ENCODE results near the gene GPR108.

GPR108 gene

GRCh38 chr19:6728346-6728745 is 9.0 kb downstream of the GPR108 start:
- no peak overlapping the region for H3K4me2 ChIP-seq (ENCODE audit: low read depth, low read length, poor library complexity, severe bottlenecking)
- H3K9ac ChIP-seq (ENCODE audit: low read depth, low read length, poor library complexity, severe bottlenecking): no peak overlapping the region
- no peaks in the 10 kb centered on the region for H4K20me1 ChIP-seq (ENCODE audit: insufficient read depth, low read length, poor library complexity, severe bottlenecking)
- H3K36me3 ChIP-seq (ENCODE audit: insufficient read depth, low read length): no peaks in the 10 kb centered on the region
- H3K9me2 ChIP-seq (replicated peaks; ENCODE audit: low read depth, low read length): no peaks in the 10 kb centered on the region
- no peak overlapping the region for H2AFZ ChIP-seq (ENCODE audit: low read length)
- H3K4me3 ChIP-seq (ENCODE audit: low read length, poor library complexity, severe bottlenecking): no peak overlapping the region
- no peak for TF ChIP-seq EZH2phosphoT487 (IDR thresholded peaks at IDR 0.05; ENCODE audit: borderline replicate concordance)
- TF ChIP-seq, protein P1, sequence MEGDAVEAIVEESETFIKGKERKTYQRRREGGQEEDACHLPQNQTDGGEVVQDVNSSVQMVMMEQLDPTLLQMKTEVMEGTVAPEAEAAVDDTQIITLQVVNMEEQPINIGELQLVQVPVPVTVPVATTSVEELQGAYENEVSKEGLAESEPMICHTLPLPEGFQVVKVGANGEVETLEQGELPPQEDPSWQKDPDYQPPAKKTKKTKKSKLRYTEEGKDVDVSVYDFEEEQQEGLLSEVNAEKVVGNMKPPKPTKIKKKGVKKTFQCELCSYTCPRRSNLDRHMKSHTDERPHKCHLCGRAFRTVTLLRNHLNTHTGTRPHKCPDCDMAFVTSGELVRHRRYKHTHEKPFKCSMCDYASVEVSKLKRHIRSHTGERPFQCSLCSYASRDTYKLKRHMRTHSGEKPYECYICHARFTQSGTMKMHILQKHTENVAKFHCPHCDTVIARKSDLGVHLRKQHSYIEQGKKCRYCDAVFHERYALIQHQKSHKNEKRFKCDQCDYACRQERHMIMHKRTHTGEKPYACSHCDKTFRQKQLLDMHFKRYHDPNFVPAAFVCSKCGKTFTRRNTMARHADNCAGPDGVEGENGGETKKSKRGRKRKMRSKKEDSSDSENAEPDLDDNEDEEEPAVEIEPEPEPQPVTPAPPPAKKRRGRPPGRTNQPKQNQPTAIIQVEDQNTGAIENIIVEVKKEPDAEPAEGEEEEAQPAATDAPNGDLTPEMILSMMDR (conservative IDR thresholded peaks at IDR 0.05; ENCODE audit: low read length): no peak
- H3K79me2 ChIP-seq (ENCODE audit: insufficient read depth, low read length): no peaks in the 10 kb centered on the region
- no peaks in the 10 kb centered on the region for H3K27me3 ChIP-seq (ENCODE audit: insufficient read depth, low read length, poor library complexity, severe bottlenecking)
- H3F3A ChIP-seq (ENCODE audit: low read depth): no peaks in the 10 kb centered on the region
- H3K4me1 ChIP-seq (ENCODE audit: insufficient read depth, low read length, poor library complexity, severe bottlenecking): no peaks in the 10 kb centered on the region
- no peaks in the 10 kb centered on the region for H3K9me3 ChIP-seq (ENCODE audit: insufficient read depth, low read depth, low read length)

DNA sequence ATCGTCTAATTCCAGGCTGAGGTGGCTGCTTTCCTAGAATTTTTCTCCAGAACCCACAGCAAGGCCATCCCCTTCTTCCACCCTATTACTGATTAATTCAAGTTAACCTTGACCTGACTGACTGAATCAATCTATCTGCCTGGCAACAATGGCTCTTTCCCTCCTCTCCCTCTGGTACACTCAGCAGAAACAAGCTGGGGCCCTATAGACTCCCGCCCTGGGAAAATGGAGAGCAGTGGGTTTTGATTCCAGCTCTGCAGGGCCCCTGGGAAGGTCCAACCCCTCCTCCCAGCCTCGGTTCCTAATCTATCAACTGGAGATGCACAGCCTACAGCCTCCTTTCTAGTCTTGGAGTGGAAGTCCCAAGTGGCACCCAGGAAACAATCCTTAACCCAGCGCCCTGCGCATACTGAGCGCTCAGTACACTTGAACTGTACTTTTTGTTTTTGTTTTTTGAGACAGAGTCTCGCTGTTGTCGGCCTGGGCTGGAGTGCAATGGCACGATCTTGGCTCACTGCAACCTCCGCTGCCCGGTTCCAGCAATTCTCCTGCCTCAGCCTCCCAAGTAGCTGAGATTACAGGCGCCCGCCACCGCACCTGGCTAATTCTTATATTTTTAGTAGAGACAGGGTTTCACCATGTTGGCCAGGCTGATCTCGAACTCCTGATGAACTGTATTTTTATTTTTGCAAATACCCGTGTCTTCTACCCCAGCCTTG is 11.7 kb downstream of the GPR108 start:
- Histone ChIP-seq H3K36me3 (ENCODE audit: insufficient read depth, low read length) (no peaks in the 10 kb centered on the region), H3K27me3 (ENCODE audit: insufficient read depth, low read length, poor library complexity, severe bottlenecking) (no peaks in the 10 kb centered on the region), H3K9ac (ENCODE audit: low read depth, low read length, poor library complexity, severe bottlenecking) (no peak overlapping the region), H3K4me2 (ENCODE audit: low read depth, low read length, poor library complexity, severe bottlenecking) (no peak overlapping the region), H3K4me3 (ENCODE audit: low read length, poor library complexity, severe bottlenecking) (no peak overlapping the region), H3K4me1 (ENCODE audit: insufficient read depth, low read length, poor library complexity, severe bottlenecking) (no peaks in the 10 kb centered on the region), H4K20me1 (ENCODE audit: insufficient read depth, low read length, poor library complexity, severe bottlenecking) (no peaks in the 10 kb centered on the region), H3K79me2 (ENCODE audit: insufficient read depth, low read length) (no peaks in the 10 kb centered on the region), H2AFZ (ENCODE audit: low read length) (no peak overlapping the region), H3K9me2 (replicated peaks; ENCODE audit: low read depth, low read length) (no peaks in the 10 kb centered on the region), H3K9me3 (ENCODE audit: insufficient read depth, low read depth, low read length) (no peaks in the 10 kb centered on the region), H3F3A (ENCODE audit: low read depth) (no peaks in the 10 kb centered on the region)
- TF ChIP-seq, protein P1 (conservative IDR thresholded peaks at IDR 0.05; ENCODE audit: low read length): no peak
- TF ChIP-seq EZH2phosphoT487 (IDR thresholded peaks at IDR 0.05; ENCODE audit: borderline replicate concordance): no peak

GRCh38 chr19:6724631-6725492 is 12.5 kb downstream of the GPR108 start:
- no peak overlapping the region for H3K4me3 ChIP-seq (ENCODE audit: low read length, poor library complexity, severe bottlenecking)
- H3F3A ChIP-seq (ENCODE audit: low read depth): no peaks in the 10 kb centered on the region
- no peaks in the 10 kb centered on the region for H4K20me1 ChIP-seq (ENCODE audit: insufficient read depth, low read length, poor library complexity, severe bottlenecking)
- H3K9me3 ChIP-seq (ENCODE audit: insufficient read depth, low read depth, low read length): no peaks in the 10 kb centered on the region
- no peak overlapping the region for H3K9ac ChIP-seq (ENCODE audit: low read depth, low read length, poor library complexity, severe bottlenecking)
- TF ChIP-seq, protein P1 (conservative IDR thresholded peaks at IDR 0.05; ENCODE audit: low read length): no peak
- TF ChIP-seq EZH2phosphoT487 (IDR thresholded peaks at IDR 0.05; ENCODE audit: borderline replicate concordance): no peak
- no peak overlapping the region for H3K4me2 ChIP-seq (ENCODE audit: low read depth, low read length, poor library complexity, severe bottlenecking)
- no peaks in the 10 kb centered on the region for H3K9me2 ChIP-seq (replicated peaks; ENCODE audit: low read depth, low read length)
- H3K27me3 ChIP-seq (ENCODE audit: insufficient read depth, low read length, poor library complexity, severe bottlenecking): no peaks in the 10 kb centered on the region
- H3K36me3 ChIP-seq (ENCODE audit: insufficient read depth, low read length): no peaks in the 10 kb centered on the region
- no peak overlapping the region for H2AFZ ChIP-seq (ENCODE audit: low read length)
- H3K4me1 ChIP-seq (ENCODE audit: insufficient read depth, low read length, poor library complexity, severe bottlenecking): no peaks in the 10 kb centered on the region
- no peaks in the 10 kb centered on the region for H3K79me2 ChIP-seq (ENCODE audit: insufficient read depth, low read length)
